ENCODE results near the gene PPP6R3. TPM values are rescaled to one million over a fixed set of nuclear protein-coding genes. Genes with fewer than 3 reads are reported as not detected.

The PPP6R3 gene
- total and polyA plus RNA-seq, 2 of the 13 experiments (the other 11 are each of a cell fraction or from before 2014, with no cell fraction given): 41.2 to 83.4 TPM

- no peak overlapping the region for H3K4me2 ChIP-seq (ENCODE audit: low read depth, low read length)
- intact Hi-C loops (cut with micrococcal nuclease; ENCODE audit: unreplicated experiment) (loop anchor here (10.0 kb wide), 1 partner anchor 153 kb away; no protein-coding TSS in a partner anchor), in situ Hi-C loops (cut with HindIII; ENCODE audit: extremely low pct_ligation_motif_present, low pct_unique_long_range_greater_than_20kb) (no loop called here)
- no peak for TF ChIP-seq ZNF749 (CRISPR knock-in tag; IDR thresholded peaks at IDR 0.05; ENCODE audit: borderline replicate concordance)
- TF ChIP-seq, protein P1, sequence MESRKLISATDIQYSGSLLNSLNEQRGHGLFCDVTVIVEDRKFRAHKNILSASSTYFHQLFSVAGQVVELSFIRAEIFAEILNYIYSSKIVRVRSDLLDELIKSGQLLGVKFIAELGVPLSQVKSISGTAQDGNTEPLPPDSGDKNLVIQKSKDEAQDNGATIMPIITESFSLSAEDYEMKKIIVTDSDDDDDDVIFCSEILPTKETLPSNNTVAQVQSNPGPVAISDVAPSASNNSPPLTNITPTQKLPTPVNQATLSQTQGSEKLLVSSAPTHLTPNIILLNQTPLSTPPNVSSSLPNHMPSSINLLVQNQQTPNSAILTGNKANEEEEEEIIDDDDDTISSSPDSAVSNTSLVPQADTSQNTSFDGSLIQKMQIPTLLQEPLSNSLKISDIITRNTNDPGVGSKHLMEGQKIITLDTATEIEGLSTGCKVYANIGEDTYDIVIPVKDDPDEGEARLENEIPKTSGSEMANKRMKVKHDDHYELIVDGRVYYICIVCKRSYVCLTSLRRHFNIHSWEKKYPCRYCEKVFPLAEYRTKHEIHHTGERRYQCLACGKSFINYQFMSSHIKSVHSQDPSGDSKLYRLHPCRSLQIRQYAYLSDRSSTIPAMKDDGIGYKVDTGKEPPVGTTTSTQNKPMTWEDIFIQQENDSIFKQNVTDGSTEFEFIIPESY (CRISPR knock-in tag; IDR thresholded peaks at IDR 0.05): peak; percentile 33; the same call in 1 of the 2 replicates
- no peak for TF ChIP-seq MIER3 (CRISPR knock-in tag; IDR thresholded peaks at IDR 0.05; ENCODE audit: borderline replicate concordance)
- no peak for TF ChIP-seq ZNF558 (CRISPR knock-in tag; IDR thresholded peaks at IDR 0.05; ENCODE audit: borderline replicate concordance)
- FAIRE-seq: no peak
- ChIA-PET POLR2A (no interaction called here), CTCF (ENCODE audit: low intra/inter-chr PET ratio, low total read pairs) (no interaction called here)
- no peaks in the 10 kb centered on the region for H4K20me1 ChIP-seq (ENCODE audit: insufficient read depth, low read length)
- no peaks in the 10 kb centered on the region for H3K79me2 ChIP-seq (ENCODE audit: insufficient read depth, low read length)
- no TSS peak for BruUV-seq (replicated peaks)
- no peak overlapping the region for H3K4me3 ChIP-seq (replicated peaks in 1 of 3; ENCODE audit: insufficient read depth in 1 of 3, low read depth in 2 of 3, low read length in 3 of 3)
- H3K27ac ChIP-seq (ENCODE audit: extremely low read length, insufficient read depth, low read length): no peak overlapping the region
- H3K27me3 ChIP-seq (ENCODE audit: control insufficient read depth in 1 of 2, insufficient read depth in 2 of 2, low read length in 2 of 2): peaks cover 9 to 49% of the 10 kb centered on the region in 2 experiments; a peak in 4 of 5 replicates
- no peak overlapping the region for H2AFZ ChIP-seq (ENCODE audit: low read length)
- H3K9ac ChIP-seq (ENCODE audit: insufficient read depth, low read depth, low read length): no peak overlapping the region
- DNase-seq (ENCODE audit: low spot score): no peak
- 2% methylated on average over 7 of the region's 16 CpGs for WGBS (ENCODE audit: low lambda C conversion rate)
- no peaks in the 10 kb centered on the region for H3K4me1 ChIP-seq (ENCODE audit: insufficient read depth, low read length)
- peak; percentile 39; the same call in 2 of the 3 replicates for ATAC-seq
- H3K36me3 ChIP-seq (replicated peaks in 1 of 2; ENCODE audit: control insufficient read depth in 1 of 2, insufficient read depth in 2 of 2, low read length in 2 of 2): no peaks in the 10 kb centered on the region
- H3K9me3 ChIP-seq (ENCODE audit: low read length): no peaks in the 10 kb centered on the region
Measured at GRCh38 chr11:68651985-68652682, 191.6 kb downstream of the PPP6R3 start.

DNA sequence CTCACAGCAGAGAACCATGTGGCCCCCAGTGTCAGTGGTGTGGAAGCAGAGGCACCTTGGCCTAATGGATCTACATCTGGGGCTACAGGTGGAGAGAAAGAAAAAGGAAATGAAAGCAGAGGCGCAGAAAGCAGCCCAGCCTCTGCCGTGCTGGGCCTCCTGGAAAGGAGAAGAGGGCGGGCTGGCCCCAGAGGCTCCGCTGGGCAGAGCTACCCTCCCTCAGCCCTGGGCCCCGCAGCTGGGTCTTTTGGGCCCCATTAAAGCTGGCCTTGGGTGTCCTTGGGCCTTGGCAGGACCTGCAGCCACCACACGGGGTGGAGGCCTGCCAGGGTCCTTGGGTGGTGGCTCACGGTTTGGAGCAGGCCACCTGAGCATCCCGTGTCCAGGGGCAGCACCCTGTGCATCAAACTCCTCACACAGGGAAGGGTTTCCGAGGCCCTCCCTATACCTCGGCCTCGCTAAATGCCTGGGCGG, 192.2 kb downstream of the PPP6R3 start:
- no peak overlapping the region for H3K4me2 ChIP-seq (ENCODE audit: low read depth, low read length)
- TF ChIP-seq, protein P2, sequence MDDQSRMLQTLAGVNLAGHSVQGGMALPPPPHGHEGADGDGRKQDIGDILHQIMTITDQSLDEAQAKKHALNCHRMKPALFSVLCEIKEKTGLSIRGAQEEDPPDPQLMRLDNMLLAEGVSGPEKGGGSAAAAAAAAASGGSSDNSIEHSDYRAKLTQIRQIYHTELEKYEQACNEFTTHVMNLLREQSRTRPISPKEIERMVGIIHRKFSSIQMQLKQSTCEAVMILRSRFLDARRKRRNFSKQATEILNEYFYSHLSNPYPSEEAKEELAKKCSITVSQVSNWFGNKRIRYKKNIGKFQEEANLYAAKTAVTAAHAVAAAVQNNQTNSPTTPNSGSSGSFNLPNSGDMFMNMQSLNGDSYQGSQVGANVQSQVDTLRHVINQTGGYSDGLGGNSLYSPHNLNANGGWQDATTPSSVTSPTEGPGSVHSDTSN (CRISPR knock-in tag; IDR thresholded peaks at IDR 0.05; ENCODE audit: borderline replicate concordance): no peak
- TF ChIP-seq SOX5 (CRISPR knock-in tag; IDR thresholded peaks at IDR 0.05; ENCODE audit: borderline replicate concordance): no peak
- TF ChIP-seq ZBTB39 (CRISPR knock-in tag; IDR thresholded peaks at IDR 0.05): no peak
- TF ChIP-seq PAX8 (CRISPR knock-in tag; IDR thresholded peaks at IDR 0.05; ENCODE audit: borderline replicate concordance): no peak
- TF ChIP-seq NCOA1 (CRISPR knock-in tag; IDR thresholded peaks at IDR 0.05): no peak
- TF ChIP-seq, protein P3, sequence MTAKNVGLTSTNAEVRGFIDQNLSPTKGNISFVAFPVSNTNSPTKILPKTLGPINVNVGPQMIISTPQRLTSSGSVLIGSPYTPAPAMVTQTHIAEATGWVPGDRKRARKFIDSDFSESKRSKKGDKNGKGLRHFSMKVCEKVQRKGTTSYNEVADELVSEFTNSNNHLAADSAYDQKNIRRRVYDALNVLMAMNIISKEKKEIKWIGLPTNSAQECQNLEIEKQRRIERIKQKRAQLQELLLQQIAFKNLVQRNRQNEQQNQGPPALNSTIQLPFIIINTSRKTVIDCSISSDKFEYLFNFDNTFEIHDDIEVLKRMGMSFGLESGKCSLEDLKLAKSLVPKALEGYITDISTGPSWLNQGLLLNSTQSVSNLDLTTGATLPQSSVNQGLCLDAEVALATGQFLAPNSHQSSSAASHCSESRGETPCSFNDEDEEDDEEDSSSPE (CRISPR knock-in tag; IDR thresholded peaks at IDR 0.05): no peak

More for the DNA sequence above, 192.2 kb downstream of the PPP6R3 start:
- no peak overlapping the region for H2AFZ ChIP-seq (ENCODE audit: low read length)
- ATAC-seq (no peak), FAIRE-seq (no peak), DNase-seq (ENCODE audit: low spot score) (no peak)
- intact Hi-C loops (cut with micrococcal nuclease; ENCODE audit: unreplicated experiment) (loop anchor here (10.0 kb wide), 1 partner anchor 152 kb away; no protein-coding TSS in a partner anchor), in situ Hi-C loops (cut with HindIII; ENCODE audit: extremely low pct_ligation_motif_present, low pct_unique_long_range_greater_than_20kb) (no loop called here)
- no peaks in the 10 kb centered on the region for H3K36me3 ChIP-seq (replicated peaks in 1 of 2; ENCODE audit: control insufficient read depth in 1 of 2, insufficient read depth in 2 of 2, low read length in 2 of 2)
- BruUV-seq (replicated peaks): no TSS peak
- H3K4me1 ChIP-seq (ENCODE audit: insufficient read depth, low read length): no peaks in the 10 kb centered on the region
- no peaks in the 10 kb centered on the region for H4K20me1 ChIP-seq (ENCODE audit: insufficient read depth, low read length)
- H3K27ac ChIP-seq (ENCODE audit: extremely low read length, insufficient read depth, low read length): no peak overlapping the region
- no peaks in the 10 kb centered on the region for H3K79me2 ChIP-seq (ENCODE audit: insufficient read depth, low read length)
- H3K9me3 ChIP-seq (ENCODE audit: low read length): no peaks in the 10 kb centered on the region
- POLR2A ChIA-PET: no interaction called here
- no peak overlapping the region for H3K9ac ChIP-seq (ENCODE audit: insufficient read depth, low read depth, low read length)
- CTCF ChIA-PET (ENCODE audit: low intra/inter-chr PET ratio, low total read pairs): no interaction called here
- WGBS (ENCODE audit: low lambda C conversion rate): 41% methylated on average over 6 of the region's 12 CpGs
- no peak overlapping the region for H3K4me3 ChIP-seq (replicated peaks in 1 of 3; ENCODE audit: insufficient read depth in 1 of 3, low read depth in 2 of 3, low read length in 3 of 3)
- H3K27me3 ChIP-seq (ENCODE audit: control insufficient read depth in 1 of 2, insufficient read depth in 2 of 2, low read length in 2 of 2): peaks cover 11 to 55% of the 10 kb centered on the region in 2 experiments
